ENCODE results near the gene TBC1D21. TPM values are rescaled to one million over a fixed set of nuclear protein-coding genes. Genes with fewer than 3 reads are reported as not detected.
A peak's percentile ranks its signal among the peaks of the same experiment; 100 is the strongest.

TBC1D21 gene
- total and polyA plus RNA-seq, 12 donors = not detected

DNA sequence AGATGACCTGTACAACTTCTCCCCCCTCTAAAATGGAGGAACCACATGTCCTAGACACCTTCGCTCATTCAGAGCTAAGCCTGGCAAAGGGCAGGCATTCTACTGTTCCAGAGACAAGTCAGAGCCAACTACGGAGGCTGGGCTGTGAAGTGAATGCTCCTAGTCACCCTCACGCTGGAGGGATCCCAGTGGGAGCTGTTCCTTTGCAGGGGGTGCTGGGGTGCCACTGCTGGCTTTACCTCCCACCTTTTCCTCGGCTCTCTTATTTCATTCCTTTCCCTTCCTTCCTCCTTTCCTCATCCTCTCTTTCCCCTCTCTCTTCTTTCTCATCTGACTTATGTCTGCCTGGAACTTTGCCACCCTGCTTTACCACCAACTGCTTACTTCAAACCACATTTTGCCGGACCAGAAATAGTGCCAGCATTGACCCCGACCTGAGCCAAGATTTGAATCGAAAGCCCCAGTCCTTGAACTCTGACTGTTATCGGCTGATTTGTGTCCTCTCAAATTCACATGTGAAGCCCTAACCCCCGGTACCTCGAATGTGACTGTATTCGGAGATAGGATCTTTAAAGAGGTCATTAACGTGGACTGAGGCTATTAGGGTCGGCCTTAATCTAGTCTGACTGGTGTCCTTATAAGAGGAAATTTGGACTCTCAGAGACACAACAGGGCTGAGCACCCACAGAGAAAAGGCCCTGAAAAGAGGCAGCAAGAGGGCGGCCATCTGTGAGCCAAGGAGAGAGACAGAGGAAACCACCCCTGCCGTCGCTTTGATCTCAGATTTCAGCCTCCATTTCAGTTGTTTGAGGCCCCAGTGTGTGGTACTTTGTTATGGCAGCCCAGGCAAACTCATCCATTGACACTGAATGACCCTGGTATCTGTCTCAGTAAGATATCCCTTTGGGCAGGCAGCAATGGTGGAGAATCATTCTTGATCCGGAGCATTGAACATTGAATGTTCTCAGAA lies 31.3 kb upstream of the TBC1D21 start:
- intact Hi-C loops (cut with DNase I) = no loop called here
- 63 to 65% methylated on average over 17 of the region's 17 CpGs for WGBS, 2 donors
- Histone ChIP-seq H3K4me1 (peaks cover 0 to 27% (median 7%) of the 10 kb centered on the region in 9 donors), H3K36me3 (no peaks in the 10 kb centered on the region), H3K27ac (no peak overlapping the region), H3K4me3 (no peak overlapping the region), H3K27me3 (peaks cover 0 to 8% (median 0%) of the 10 kb centered on the region in 7 donors), H3K9me3 (peaks cover 0 to 3% (median 0%) of the 10 kb centered on the region in 11 donors)
- ATAC-seq (no peak), DNase-seq (no peak)
- TF ChIP-seq, protein P1, sequence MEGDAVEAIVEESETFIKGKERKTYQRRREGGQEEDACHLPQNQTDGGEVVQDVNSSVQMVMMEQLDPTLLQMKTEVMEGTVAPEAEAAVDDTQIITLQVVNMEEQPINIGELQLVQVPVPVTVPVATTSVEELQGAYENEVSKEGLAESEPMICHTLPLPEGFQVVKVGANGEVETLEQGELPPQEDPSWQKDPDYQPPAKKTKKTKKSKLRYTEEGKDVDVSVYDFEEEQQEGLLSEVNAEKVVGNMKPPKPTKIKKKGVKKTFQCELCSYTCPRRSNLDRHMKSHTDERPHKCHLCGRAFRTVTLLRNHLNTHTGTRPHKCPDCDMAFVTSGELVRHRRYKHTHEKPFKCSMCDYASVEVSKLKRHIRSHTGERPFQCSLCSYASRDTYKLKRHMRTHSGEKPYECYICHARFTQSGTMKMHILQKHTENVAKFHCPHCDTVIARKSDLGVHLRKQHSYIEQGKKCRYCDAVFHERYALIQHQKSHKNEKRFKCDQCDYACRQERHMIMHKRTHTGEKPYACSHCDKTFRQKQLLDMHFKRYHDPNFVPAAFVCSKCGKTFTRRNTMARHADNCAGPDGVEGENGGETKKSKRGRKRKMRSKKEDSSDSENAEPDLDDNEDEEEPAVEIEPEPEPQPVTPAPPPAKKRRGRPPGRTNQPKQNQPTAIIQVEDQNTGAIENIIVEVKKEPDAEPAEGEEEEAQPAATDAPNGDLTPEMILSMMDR (IDR thresholded peaks at IDR 0.05) = no peak

DNA sequence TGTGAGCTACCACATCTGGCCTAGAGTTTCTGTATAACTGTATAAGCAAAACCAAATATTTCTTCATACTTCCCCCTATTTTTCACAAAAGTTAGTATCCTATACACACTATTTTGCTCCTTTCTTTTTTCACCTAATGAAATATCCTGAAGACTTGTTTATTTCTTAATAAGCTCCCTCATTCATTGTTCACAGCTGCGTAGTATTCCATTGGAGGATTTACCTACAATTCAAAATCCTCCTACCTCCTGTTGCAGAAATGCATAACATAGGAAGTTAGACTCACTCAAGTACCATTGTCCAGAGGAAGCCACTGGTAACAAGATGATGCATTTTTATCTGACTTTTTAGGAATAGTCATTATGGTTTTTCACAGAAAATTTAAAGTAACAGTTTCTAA lies 29.6 kb upstream of the TBC1D21 start:
- intact Hi-C loops (cut with DNase I) = no loop called here

DNA sequence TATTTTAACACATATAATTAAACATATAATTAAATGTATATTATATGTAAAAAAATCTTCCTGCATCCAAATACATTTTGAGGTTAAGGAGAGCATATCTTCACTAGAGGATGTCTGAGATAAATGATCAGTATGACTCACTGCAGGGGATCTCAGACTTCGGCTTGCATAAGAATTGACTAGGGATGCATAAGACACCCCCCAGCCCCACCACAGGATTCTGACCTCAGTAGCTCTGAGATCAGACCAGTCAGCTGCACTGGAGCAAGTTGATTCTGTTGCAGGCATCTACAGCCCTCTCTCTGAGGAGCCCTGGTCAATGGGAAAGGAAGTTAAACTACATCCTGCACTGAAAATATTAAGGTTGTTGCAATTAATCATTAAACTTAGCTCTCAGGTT lies 29.0 kb upstream of the TBC1D21 start:
- DNase-seq (no peak), ATAC-seq (no peak)
- H3K9me3 ChIP-seq = peaks cover 0 to 3% (median 0%) of the 10 kb centered on the region in 11 donors
- intact Hi-C loops (cut with DNase I) = no loop called here
- peaks cover 0 to 13% (median 3%) of the 10 kb centered on the region in 9 donors for H3K4me1 ChIP-seq
- no peak overlapping the region for H3K4me3 ChIP-seq
- H3K27me3 ChIP-seq = peaks cover 0 to 8% (median 0%) of the 10 kb centered on the region in 7 donors
- WGBS, 2 donors = 45 to 55% methylated on average over 1 of the region's 1 CpG
- no peaks in the 10 kb centered on the region for H3K36me3 ChIP-seq
- TF ChIP-seq, protein P1 (IDR thresholded peaks at IDR 0.05) = no peak
- no peak overlapping the region for H3K27ac ChIP-seq

More for the DNA sequence above, 29.6 kb upstream of the TBC1D21 start:
- H3K36me3 ChIP-seq = no peaks in the 10 kb centered on the region
- H3K27me3 ChIP-seq = peaks cover 0 to 8% (median 0%) of the 10 kb centered on the region in 7 donors
- peaks cover 0 to 3% (median 0%) of the 10 kb centered on the region in 11 donors for H3K9me3 ChIP-seq
- no peak overlapping the region for H3K27ac ChIP-seq
- TF ChIP-seq, protein P1 (IDR thresholded peaks at IDR 0.05) = no peak
- DNase-seq (no peak), ATAC-seq (no peak)
- WGBS, 2 donors = 97 to 98% methylated on average over 1 of the region's 1 CpG
- H3K4me3 ChIP-seq = no peak overlapping the region
- peaks cover 0 to 19% (median 7%) of the 10 kb centered on the region in 9 donors for H3K4me1 ChIP-seq

DNA sequence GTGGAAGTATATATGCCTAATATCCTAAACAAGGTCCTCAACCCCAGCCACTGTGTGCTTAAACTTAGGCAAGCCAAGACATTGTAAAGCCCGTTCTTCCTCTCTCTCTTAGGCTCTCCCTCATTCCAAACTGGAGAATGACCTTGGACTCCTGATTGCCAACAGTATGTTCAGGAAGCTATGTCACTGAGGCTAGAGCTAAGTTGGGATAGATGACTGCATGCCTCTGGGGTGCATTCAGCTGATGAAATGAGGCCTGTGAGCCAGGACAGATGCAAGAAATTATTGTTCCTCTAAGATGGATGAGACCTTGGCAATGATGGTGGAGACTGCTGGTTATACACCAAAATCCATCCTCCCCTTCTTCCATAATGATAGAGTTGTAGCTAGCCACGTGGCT lies 27.9 kb upstream of the TBC1D21 start:
- Histone ChIP-seq H3K27ac (peak overlapping the region in 1 of 10 donors; percentile 19), H3K27me3 (peaks cover 0 to 8% (median 0%) of the 10 kb centered on the region in 7 donors), H3K4me1 (peaks cover 0 to 12% (median 0%) of the 10 kb centered on the region in 9 donors), H3K9me3 (peaks cover 0 to 3% (median 0%) of the 10 kb centered on the region in 11 donors), H3K4me3 (no peak overlapping the region), H3K36me3 (no peaks in the 10 kb centered on the region)
- ATAC-seq = peak in 7 of 8 donors; percentile 59 to 93 (median 76)
- DNase-seq = no peak
- 62 to 65% methylated on average over 2 of the region's 2 CpGs for WGBS, 2 donors
- TF ChIP-seq, protein P1 (IDR thresholded peaks at IDR 0.05) = no peak
- intact Hi-C loops (cut with DNase I) = no loop called here

Measured in heart right ventricle (tissue), 16 donors.